GM13977 (cell line): ENCODE data around the gene SIAH1.
"Not testable (repeated sequence)": the region's sequence is repeated elsewhere in the genome, so short reads cannot be mapped to it uniquely, and the experiment has no call there.

ENCODE experiments used
- DNase-seq: peaks from one replicate; pipeline ENCODE4 v3.0.0; 2012; ENCODE audit warnings: low spot score
- CTCF ChIP-seq: IDR thresholded peaks from 2 replicates; pipeline ENCODE4 v1.5.1; 2012; ENCODE audit warnings: mild to moderate bottlenecking, control low read depth; ENCODE audit not compliant: insufficient read depth; ENCODE audit errors: extremely low read depth, missing control alignments
- in situ Hi-C: fragments of 300-500 bp; cut with MboI; formaldehyde crosslinking; loops from one replicate; pipeline ENCODE4 v1.12.0; 2022; ENCODE audit warnings: low sequenced_read_pairs, low pct_unique_long_range_greater_than_20kb, mixed read lengths, inconsistent platforms; ENCODE audit not compliant: unreplicated experiment

SIAH1 gene

GRCh38 chr16:48383009-48383876 is 2.0 kb downstream of the SIAH1 start:
- no peak for DNase-seq
- in situ Hi-C loops: no loop called here
- no peak for TF ChIP-seq CTCF

- no peak for DNase-seq
- in situ Hi-C loops: no loop called here
- TF ChIP-seq CTCF: no peak
Observed at GRCh38 chr16:48382131-48382530, 3.1 kb downstream of the SIAH1 start.

- no peak for DNase-seq
- TF ChIP-seq CTCF: no peak
- in situ Hi-C loops: no loop called here
Observed at GRCh38 chr16:48381201-48381600, 4.0 kb downstream of the SIAH1 start.

GRCh38 chr16:48378836-48379235 is 6.4 kb downstream of the SIAH1 start:
- in situ Hi-C loops: no loop called here
- no peak for TF ChIP-seq CTCF
- DNase-seq: no peak

- in situ Hi-C loops: no loop called here
- no peak for DNase-seq
- TF ChIP-seq CTCF: no peak
Observed at GRCh38 chr16:48378276-48378675, 6.9 kb downstream of the SIAH1 start.

- DNase-seq, in situ Hi-C loops: not testable (repeated sequence)
Observed at GRCh38 chr16:48377301-48377700, 7.9 kb downstream of the SIAH1 start.

- no peak for TF ChIP-seq CTCF
- in situ Hi-C loops: no loop called here
- no peak for DNase-seq
Observed at GRCh38 chr16:48374255-48374654, 11.0 kb downstream of the SIAH1 start.
